GM12892 (cell line): ENCODE measurements around the gene PKIG.
A peak's percentile ranks its signal among the peaks of the same experiment; 100 is the strongest.

Experiments used
- DNase-seq: peaks from one replicate; pipeline ENCODE4 v3.0.0; 2011; ENCODE audit not compliant: insufficient read length
- FAIRE-seq: peaks from 2 replicates; lab custom pipeline; 2011; peaks lifted over from hg19 to GRCh38; lab: Jason Lieb, UNC
- POLR2A ChIP-seq: IDR thresholded peaks from 2 replicates; pipeline ENCODE4 v1.6.1; 2011; ENCODE audit warnings: low read depth, low read length, control low read depth
- POLR2AphosphoS5 ChIP-seq: IDR thresholded peaks from 2 replicates; pipeline ENCODE4 v1.6.1; 2011; ENCODE audit warnings: low read depth, low read length, control low read depth
- TAF1 ChIP-seq: IDR thresholded peaks from 2 replicates; pipeline ENCODE4 v1.6.1; 2011; ENCODE audit warnings: low read depth, mild to moderate bottlenecking, control low read depth, low read length, borderline replicate concordance

PKIG gene

DNA sequence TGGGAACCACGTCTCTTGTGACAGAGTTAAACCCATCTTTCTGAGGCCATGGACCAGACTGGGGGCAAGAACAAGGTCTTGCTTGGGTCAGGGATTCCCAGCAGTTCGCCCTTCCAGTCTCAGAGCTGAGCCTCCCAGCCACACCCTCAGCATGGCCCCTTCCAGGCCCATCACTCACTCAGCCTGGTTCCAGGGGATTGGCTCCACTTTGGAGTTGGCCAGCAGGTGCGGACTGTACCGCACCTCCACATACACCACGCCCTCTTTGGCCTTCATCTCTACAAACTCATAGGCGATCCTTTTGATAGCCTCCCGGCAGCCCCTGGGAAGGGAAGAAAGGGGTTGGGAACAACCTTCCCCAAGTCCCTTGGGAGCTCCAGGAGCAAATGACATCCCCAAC, 43.9 kb downstream of the PKIG start:
- FAIRE-seq (no peak), DNase-seq (no peak)
- TF ChIP-seq POLR2AphosphoS5: no peak
- TF ChIP-seq POLR2A: no peak
- TF ChIP-seq TAF1: no peak

DNA sequence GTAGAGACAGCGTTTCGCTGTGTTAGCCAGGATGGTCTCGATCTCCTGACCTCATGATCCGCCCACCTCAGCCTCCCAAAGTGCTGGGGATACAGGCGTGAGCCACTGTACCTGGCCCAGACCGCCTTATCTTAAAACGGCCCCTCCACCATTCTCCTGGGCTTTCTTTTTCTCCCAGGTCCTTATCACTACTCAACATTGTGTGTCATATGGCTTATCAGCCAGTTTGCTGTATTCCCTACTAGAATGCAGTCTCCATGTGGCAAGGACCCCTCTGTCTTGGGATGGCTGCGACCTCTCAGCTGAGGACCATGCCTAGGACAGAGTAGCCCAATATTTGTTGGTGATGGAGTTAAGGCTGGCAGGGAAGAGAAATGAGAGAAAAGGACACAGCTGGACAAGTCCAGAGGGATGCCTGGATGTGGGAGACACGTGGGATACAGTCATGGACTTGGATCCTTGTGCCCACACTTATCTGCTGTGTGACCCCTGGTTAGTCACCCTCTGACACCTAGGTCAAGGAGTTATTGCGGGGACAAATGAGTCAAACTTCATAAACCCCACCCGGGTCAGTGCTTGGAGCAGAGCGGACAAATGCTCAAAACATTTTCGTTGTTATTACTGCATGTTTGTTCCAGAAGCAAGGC, 45.1 kb downstream of the PKIG start:
- no peak for TF ChIP-seq POLR2A
- no peak for TF ChIP-seq POLR2AphosphoS5
- TF ChIP-seq TAF1: no peak
- DNase-seq (no peak), FAIRE-seq (no peak)

DNA sequence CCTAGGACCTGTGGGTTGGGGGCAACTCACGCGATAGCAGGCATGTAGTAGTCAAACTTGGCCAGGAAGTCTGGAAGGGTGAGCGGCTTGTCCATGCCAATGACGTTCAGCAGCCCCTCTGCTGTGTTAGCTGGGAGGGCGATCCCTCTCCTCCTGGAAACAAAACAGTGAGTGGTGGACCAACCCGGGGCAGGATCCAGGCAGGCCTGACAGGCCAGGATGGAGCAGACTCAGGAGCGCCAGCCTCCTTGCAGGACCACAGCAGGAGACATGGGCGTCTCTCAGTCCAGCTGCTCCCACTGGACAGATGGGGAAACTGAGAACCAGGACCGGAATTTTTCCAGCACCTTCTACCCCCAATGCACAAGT, 46.6 kb downstream of the PKIG start:
- FAIRE-seq (no peak), DNase-seq (no peak)
- no peak for TF ChIP-seq POLR2A
- no peak for TF ChIP-seq TAF1
- TF ChIP-seq POLR2AphosphoS5: no peak

DNA sequence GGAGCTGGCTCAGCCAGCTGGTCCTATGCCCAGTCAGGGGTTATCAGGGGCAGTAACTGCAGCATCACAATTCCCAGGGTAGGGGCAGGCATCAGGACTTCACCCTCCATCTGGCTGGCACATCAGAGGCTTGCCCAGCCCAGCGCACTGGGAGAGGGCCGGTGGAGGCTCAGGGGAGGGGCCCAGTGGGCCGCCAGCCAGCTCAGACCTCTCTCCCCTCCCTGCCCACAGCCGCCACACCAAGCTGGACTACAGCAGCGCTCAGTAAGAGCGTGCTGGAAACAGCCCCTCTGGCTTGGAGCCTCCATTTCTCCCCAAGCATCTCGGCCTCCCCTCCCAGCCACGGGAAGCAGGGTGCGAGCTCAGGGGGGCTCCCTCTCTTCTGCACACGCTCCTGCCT, 47.2 kb downstream of the PKIG start:
- TF ChIP-seq POLR2A (no peak), TAF1 (no peak), POLR2AphosphoS5 (no peak)
- FAIRE-seq (no peak), DNase-seq (no peak)

DNA sequence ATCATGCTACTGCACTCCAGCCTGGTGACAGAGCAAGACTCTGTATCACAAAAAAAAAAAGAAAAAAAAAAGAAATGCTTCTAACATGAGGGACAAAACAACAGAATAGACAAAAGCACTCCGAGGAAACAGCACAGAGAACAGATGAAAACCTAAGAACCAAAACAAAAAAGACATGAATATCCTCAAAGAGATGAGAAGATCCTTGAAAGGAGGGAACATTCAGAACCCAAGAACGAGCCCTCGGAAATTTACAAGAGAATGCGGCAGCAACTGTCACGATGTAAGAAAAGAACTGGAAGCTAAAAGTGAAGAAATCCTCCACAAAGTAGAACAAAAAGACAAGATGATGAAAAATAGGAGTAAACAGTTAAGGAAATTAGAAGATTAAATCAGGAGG, 47.9 kb downstream of the PKIG start:
- DNase-seq (no peak), FAIRE-seq (no peak)
- TF ChIP-seq POLR2AphosphoS5 (no peak), POLR2A (no peak)

DNA sequence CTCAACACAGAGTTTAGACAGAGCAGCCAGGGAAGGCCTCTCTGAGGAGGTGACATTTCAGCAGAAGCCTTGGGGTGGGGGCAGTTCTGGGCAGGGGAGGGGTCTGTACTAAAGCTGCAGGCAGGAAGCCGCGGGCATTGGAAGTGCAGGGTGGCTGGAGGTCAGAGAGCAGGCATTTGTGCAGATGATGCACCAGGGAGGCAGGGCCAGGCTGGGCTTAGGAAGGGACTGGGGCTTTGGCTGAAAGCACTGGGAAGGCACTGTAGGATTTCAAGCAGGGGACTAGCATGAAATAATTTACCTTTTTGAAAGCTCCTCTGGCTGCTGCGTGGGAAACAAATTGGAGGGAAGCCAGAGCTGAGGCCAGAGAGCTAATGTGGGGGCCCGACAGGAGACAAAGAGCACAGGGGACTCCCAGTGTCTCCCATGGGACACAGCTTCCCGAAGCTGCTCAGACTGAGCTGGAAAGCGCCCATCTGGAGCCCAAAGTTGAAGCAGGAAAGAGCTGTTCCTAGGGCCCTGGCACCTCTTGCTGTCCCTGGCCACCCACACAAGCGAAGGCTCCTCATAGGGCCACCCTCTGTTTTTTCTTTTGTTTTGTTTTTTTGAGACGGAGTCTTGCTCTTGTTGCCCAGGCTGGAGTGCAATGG, 49.8 kb downstream of the PKIG start:
- TF ChIP-seq POLR2A (no peak), POLR2AphosphoS5 (no peak), TAF1 (no peak)
- peak; percentile 63 for FAIRE-seq
- DNase-seq: no peak

DNA sequence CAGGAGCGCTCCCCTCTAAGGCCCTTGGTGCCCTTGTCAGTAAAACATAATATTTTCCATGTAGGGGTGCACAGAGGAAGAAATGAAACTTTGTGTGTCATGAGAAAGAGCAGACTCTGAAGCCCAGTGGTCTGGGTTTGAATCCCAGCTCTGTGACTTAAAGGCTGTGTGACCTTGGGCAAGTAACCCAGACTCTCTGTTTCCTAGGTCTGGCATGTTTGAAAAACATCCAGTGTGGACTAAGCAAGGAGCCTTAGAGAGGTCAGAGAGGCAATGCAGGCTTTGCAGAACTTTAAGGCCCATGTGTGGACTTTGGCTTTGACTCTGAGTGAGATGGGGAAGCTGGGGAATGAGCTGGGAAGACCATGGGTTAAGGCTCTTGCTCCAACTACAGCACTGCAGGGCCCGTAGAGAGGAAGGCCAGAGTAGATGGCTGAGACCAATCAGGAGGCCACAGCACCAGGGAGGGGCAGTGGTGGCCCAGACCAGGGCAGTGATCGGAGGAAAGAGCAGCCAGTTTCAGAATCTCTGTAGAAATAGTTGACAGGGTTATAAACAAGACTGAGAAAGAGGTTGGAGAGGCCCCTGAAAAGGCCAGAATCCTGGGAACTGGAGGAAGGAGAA, 50.9 kb downstream of the PKIG start:
- no peak for FAIRE-seq
- TF ChIP-seq POLR2AphosphoS5: no peak
- no peak for TF ChIP-seq POLR2A
- no peak for TF ChIP-seq TAF1

DNA sequence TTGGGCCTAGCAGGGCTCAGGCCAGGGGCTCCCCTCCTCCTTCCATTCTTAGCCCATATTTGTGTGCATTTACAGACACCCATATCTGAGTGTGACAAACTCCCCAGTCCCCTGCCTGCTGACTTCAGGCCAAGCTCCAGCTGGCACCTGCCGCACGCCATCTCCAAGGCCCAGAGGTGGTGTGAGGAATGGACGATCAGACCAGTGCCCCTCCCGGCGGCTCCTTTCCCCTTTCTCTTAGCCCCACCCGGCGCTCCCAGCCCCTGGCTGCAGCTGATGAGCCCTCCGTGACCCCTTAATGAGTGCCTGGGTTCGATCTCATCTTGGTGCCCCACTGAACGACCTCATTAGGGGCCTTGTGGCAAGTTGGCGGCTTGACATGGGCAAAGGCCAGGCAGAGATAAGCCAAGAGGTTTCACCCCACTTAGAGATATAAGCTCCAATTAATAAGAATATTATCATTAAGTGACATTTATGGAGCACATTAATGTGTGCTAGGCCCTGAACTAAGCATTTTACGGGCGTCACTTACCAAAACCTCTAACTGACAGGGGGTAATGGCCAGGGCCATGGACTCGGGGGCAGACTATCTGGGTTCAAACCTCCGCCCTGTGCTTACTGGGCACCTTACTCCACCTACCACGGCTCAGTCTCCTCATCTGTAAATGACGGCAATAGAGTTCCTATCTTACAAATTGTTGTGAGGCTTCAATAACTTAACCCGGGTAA, 51.7 kb downstream of the PKIG start:
- DNase-seq (no peak), FAIRE-seq (no peak)
- TF ChIP-seq POLR2AphosphoS5: no peak
- no peak for TF ChIP-seq TAF1
- TF ChIP-seq POLR2A: no peak

More for the DNA sequence above, 50.9 kb downstream of the PKIG start:
- DNase-seq: no peak

DNA sequence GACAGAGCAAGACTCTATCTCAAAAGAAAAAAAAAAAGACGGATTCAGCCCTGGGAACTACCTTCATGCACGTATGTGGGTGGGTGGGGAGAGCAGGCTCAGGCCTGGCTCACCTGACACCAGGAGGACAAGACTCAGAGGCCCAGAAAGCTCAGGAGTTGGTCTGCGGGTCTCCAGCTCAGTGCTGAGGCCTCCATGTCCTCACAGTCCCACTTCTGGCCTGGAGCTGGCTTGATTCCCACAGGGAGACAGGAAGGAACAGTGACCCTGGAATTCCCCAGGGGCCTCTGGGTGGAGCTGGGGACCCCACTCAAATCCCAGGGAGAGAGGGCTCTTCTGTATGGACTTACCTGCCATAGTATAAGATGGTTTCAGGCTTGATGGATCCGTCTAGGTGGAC, 53.5 kb downstream of the PKIG start:
- no peak for FAIRE-seq
- TF ChIP-seq TAF1 (no peak), POLR2AphosphoS5 (no peak), POLR2A (no peak)
- DNase-seq: no peak

DNA sequence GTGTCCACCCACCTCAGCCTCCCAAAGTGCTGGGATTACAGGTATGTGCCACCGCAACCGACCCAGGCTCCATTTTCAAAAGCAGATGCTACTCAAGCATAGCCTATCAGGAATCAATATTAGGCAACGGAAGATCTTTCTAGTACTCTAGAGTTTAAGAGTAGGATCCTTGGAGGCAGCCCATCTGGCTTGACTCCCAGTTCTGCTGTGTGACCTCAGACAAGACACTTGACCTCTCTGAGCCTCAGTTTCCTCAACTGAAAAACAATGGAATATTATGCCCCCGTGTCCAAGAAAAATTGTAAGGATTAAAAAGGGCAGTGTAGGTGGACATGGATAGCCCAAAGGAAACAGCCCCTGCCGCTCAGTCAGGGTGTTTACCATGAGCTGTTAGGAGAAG, 54.7 kb downstream of the PKIG start:
- no peak for FAIRE-seq
- no peak for DNase-seq
- TF ChIP-seq POLR2A (no peak), POLR2AphosphoS5 (no peak)

DNA sequence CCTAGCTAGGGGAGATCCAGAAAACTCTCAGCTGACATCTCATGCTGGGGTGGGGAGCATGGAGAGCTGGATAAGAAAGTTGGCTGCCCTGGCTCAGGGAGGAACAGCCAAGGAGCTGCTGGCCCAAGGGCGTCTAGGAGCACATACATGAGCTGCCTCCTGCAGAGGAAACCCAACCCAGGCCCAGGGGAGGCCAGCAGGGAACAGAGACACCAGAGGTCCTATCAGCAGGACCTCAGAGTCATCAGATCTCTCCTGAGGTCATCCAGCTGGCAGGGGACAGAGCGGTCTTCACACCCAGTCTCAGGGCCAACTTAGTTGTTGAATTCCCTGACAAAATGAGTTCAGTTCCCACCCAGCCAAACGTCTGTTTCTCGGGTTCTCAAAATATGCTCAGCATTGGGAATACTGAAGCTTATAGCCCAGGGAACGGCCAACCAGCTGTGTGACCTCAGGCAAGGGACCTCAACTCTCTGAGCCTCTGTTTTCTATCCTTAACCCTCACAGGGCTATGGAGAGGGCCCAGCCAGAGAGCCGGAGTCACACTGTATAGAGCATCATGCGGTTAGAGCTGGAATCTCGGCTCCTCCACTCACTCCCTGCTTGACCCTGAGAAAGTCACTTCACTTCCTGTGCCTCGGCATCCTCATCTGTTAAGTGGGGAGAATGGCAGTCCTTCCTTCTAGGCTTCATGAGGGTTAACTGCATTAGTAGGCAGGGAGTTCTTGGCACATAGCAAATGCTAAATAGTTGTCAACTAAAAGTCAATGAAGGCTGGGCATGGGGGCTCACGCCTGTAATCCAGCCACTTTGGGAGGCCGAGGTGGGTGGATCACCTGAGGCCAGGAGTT, 55.4 kb downstream of the PKIG start:
- FAIRE-seq: no peak
- no peak for TF ChIP-seq POLR2AphosphoS5
- TF ChIP-seq POLR2A: no peak
- no peak for TF ChIP-seq TAF1
- DNase-seq: no peak
